Transverse colon (tissue), 4 donors: Measurements from ENCODE around the gene NEK8. TPM values are rescaled to one million over a fixed set of nuclear protein-coding genes. Genes with fewer than 3 reads are reported as not detected.

ENCODE experiments used
- DNase-seq: peaks from one replicate; pipeline ENCODE4 v3.0.0-alpha.2; 2019
- H3K27ac ChIP-seq, 4 donors: fragments of 200-600 bp; sonication (generic); 2 replicates each; pipeline ENCODE4 v1.5.1; 2016 to 2018; ENCODE audit warnings: inconsistent platforms in 4 of 4
- H3K27me3 ChIP-seq: fragments of 200-600 bp; sonication (generic); 2 replicates; pipeline ENCODE4 v1.5.1; 2017; ENCODE audit warnings: inconsistent platforms
- H3K36me3 ChIP-seq, 4 donors: fragments of 200-600 bp; sonication (generic); 2 replicates each; pipeline ENCODE4 v1.5.1; 2017 to 2019; ENCODE audit warnings: inconsistent platforms in 4 of 4
- H3K4me1 ChIP-seq, 4 donors: fragments of 200-600 bp; sonication (generic); 2 replicates each; pipeline ENCODE4 v1.5.1; 2017 to 2020; ENCODE audit warnings: inconsistent platforms in 4 of 4
- H3K4me3 ChIP-seq, 4 donors: fragments of 200-600 bp; sonication (generic); 1 replicate in 1 of 4; 2 replicates in 3 of 4; pipeline versions ENCODE4 v1.5.1 to v1.6.1; 2017 to 2019; ENCODE audit warnings: inconsistent platforms in 4 of 4
- H3K9me3 ChIP-seq, 2 donors: fragments of 200-600 bp; sonication (generic); 2 replicates each; pipeline ENCODE4 v1.5.1; 2017 to 2019; ENCODE audit warnings: inconsistent platforms in 2 of 2
- CTCF ChIP-seq, 5 experiments: fragments of 200-600 bp in 3 of 5; fragments of 450-650 bp in 2 of 5; sonication (generic) in 3 of 5; IDR thresholded peaks; 1 replicate in 2 of 5; 2 replicates in 3 of 5; pipeline ENCODE4 v1.5.1; 2016 to 2017; ENCODE audit warnings: antibody characterized with exemption in 5 of 5, inconsistent platforms in 3 of 5, mild to moderate bottlenecking in 2 of 5, moderate library complexity in 1 of 5
- EP300 ChIP-seq: sonication (generic); formaldehyde crosslinking; IDR thresholded peaks from one replicate; pipeline ENCODE4 v1.6.1; 2017; ENCODE audit warnings: antibody characterized with exemption, low read depth
- POLR2A ChIP-seq: fragments of 450-650 bp; IDR thresholded peaks from one replicate; pipeline ENCODE4 v1.6.1; 2016; ENCODE audit warnings: antibody characterized with exemption, mild to moderate bottlenecking, moderate library complexity
- POLR2AphosphoS5 ChIP-seq, 3 donors: sonication (generic); formaldehyde crosslinking; IDR thresholded peaks; one replicate each; pipeline ENCODE4 v1.6.1; 2016; ENCODE audit warnings: antibody characterized with exemption in 3 of 3
- WGBS, 2 donors: methylation state at CpG; one replicate each; pipeline ENCODE4 v1.1.5; 2018; ENCODE audit warnings: low coverage in 1 of 2; 5-methylcytosine and 5-hydroxymethylcytosine counted together
- in situ Hi-C, 4 donors: fragments of 200-750 bp; cut with MboI; loops; one replicate each; pipeline versions ENCODE4 v1.15.0 to v1.15.1; 2017; ENCODE audit warnings: low sequenced_read_pairs in 3 of 4, low pct_ligation_motif_present in 1 of 4, low pct_unique_long_range_greater_than_20kb in 1 of 4
- intact Hi-C: fragments of 100-400 bp; cut with DNase I; formaldehyde crosslinking; loops from one replicate; pipeline ENCODE4 v1.15.1; 2023; ENCODE audit warnings: low total_unique reads
- total RNA-seq, 4 donors: library from RNA; depleted of rRNA; stranded (reverse); fragments of >200 nt; gene quantifications; one replicate each; pipeline ENCODE4 v1.1.0, GENCODE V29; 2016

The NEK8 gene
- total RNA-seq, 4 donors from 2014 or later = 5.7 to 52.3 (median 8.3) TPM

DNA sequence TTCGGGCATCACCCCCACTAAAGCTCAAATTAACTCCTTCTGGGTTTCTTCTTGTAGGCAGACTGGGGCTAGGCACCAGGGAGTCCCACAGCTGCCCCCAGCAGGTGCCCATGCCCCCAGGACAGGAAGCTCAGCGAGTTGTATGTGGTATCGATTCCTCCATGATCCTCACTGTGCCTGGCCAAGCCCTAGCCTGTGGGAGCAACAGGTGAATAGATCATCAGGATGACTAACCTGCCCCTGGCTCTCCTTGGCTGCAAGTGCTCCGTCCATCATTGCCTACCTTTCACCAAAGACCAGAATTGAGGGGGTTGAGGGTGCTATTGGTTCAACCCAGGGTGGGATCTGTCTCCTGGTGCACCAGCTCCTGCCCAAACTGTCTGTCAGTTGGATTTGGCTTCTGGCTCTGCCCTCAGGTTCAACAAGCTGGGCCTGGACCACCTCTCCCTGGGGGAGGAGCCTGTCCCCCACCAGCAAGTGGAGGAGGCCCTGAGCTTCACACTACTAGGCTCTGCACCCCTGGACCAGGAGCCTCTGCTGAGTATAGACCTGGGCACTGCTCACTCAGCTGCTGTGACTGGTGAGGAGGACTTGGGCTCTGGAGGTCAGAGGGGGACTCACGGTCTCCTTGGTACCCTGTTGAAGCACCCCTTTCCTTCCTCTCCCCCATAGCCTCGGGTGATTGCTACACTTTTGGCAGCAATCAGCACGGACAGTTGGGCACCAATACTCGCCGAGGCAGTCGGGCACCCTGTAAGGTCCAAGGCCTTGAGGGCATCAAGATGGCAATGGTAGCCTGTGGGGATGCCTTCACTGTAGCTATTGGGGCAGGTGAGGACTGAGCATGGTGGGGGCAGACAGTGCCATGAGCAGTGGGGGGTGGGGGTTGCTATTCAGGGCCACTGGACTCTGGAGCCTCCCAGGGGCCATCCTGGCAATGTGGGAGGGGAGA, 12.1 kb downstream of the NEK8 start:
- WGBS, 2 donors = 87% methylated on average over 10 of the region's 10 CpGs; no CpG with 5 or more reads in 1 of the 2 donors
- in situ Hi-C loops = no loop called here
- Histone ChIP-seq H3K27ac (no peak overlapping the region), H3K9me3 (no peaks in the 10 kb centered on the region), H3K4me1 (peaks cover 0 to 39% (median 25%) of the 10 kb centered on the region in 4 donors), H3K36me3 (no peaks in the 10 kb centered on the region), H3K27me3 (no peaks in the 10 kb centered on the region), H3K4me3 (no peak overlapping the region)
- no peak for DNase-seq
- intact Hi-C loops = no loop called here
- TF ChIP-seq EP300 (no peak), POLR2AphosphoS5 (IDR thresholded peaks at IDR 0.05) (no peak), POLR2A (no peak), CTCF (IDR thresholded peaks at IDR 0.05) (no peak)

DNA sequence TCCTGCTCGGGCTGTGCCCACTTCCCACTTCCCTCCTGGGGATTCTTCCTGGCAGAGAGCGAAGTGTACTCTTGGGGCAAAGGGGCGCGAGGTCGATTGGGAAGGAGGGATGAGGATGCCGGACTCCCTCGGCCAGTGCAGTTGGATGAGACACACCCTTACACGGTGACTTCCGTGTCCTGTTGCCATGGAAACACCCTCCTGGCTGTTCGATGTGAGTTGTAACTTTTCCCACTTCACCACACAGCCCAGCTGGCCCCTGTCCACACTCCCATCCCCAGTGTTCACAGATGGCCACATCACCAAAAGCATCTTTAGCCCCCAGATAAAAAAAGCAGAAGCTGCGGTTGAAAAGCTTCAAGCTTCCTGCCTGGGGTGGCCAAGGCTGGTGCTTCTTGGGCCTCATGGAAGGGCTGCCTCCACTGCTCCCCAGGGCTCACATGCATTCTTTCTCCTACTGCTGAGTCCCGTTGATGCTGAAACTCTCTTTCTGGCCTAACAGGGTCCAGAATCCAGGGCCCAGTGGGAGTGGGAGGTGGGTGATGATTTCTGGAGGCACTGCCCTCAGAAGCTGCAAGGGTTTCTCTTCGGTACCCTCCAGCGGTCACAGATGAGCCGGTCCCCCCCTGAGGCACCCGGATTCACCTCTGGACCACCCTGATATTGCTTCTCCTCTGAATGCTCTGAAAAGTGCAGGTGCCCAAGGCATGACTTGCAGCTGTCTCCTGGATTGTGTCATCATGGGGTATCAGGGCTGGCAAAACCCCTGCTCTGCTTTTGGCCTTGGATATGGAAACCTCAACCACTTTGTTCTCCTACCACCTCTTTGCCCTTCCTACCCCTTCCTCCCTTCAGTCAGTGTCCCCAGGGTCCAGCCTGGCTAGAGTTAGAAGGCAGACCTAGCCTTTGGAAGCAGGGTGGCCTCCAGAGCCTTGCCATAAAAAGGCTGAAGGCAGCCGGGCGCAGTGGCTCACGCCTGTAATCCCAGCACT, 13.1 kb downstream of the NEK8 start:
- Histone ChIP-seq H3K27ac (peak overlapping the region in 3 of 4 donors; percentile 98 to 99 (median 98)), H3K4me1 (peaks cover 7 to 49% (median 35%) of the 10 kb centered on the region in 4 donors), H3K9me3 (no peaks in the 10 kb centered on the region), H3K36me3 (no peaks in the 10 kb centered on the region), H3K4me3 (no peak overlapping the region), H3K27me3 (no peaks in the 10 kb centered on the region)
- WGBS, 2 donors = 60% methylated on average over 19 of the region's 19 CpGs; no CpG with 5 or more reads in 1 of the 2 donors
- peak; percentile 42 for DNase-seq
- no peak for TF ChIP-seq POLR2A
- no peak for TF ChIP-seq EP300
- no peak for TF ChIP-seq CTCF (IDR thresholded peaks at IDR 0.05)
- no peak for TF ChIP-seq POLR2AphosphoS5 (IDR thresholded peaks at IDR 0.05)
- in situ Hi-C loops (no loop called here), intact Hi-C loops (no loop called here)

DNA sequence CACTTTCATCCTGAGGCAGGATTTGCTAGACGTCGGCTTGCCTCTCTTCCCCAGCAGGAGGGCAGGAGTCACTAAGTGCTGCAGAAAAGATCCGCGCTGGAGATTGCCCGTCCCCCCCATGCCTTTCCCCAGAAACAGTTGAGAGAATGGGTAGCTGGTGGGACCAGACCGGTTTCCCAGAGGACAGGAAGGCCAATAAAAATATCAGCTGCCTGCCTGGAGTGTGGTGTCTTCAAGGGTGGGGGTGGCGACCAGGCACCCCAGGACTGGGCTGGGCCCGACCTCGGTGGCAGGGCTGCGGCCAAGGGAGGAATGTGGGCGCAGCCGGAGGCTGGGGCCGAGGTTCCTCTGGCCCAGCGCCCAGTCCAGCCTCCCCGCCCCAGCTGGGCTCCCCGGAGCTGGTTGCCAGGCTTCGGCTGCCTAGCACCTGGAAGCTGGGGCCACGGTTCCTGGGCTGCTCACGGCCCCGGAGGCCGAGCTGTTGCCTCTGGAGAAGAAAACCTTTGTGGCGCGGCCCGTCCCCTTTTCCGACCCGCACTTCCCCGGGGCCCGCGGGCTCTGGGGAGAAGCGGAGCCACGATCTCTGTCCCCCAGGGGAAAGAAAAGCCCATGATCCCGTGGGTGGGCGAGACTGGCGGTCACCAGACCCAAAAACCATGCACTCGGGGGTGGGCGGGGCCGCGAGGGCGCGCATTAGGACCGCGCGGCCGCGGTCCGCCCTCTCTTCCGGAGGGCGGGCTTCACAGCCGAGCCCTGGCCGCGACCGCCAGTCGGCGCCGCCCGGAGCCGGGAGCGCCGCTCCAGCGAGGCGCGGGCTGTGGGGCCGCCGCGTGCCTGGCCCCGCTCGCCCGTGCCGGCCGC, 14.9 kb downstream of the NEK8 start, which contains the start of gene TRAF4:
TRAF4 (plus strand) TSS at position 769 of the 861 bp plus-strand sequence. CDS start 102 bp downstream, outside the sequence.
- intact Hi-C loops = no loop called here
- TF ChIP-seq CTCF (IDR thresholded peaks at IDR 0.05) = peak in 3 of 5 experiments; percentile 11 to 43 (median 12)
- TF ChIP-seq EP300 = no peak
- peak; percentile 75 for TF ChIP-seq POLR2A
- peak; percentile 17 to 86 (median 83) for TF ChIP-seq POLR2AphosphoS5 (IDR thresholded peaks at IDR 0.05)

More for the DNA sequence above, 14.9 kb downstream of the NEK8 start, which contains the start of gene TRAF4:
- Histone ChIP-seq H3K4me3 (peak within 1 kb of the TSS; percentile 80 to 89 (median 81)), H3K27me3 (no peaks in the 10 kb centered on the region), H3K27ac (peak within 1 kb of the TSS; percentile 98 to 99 (median 98)), H3K4me1 (peaks cover 13 to 66% (median 52%) of the 10 kb centered on the region in 4 donors), H3K36me3 (no peaks in the 10 kb centered on the region), H3K9me3 (no peaks in the 10 kb centered on the region)
- DNase-seq = peak; percentile 89
- in situ Hi-C loops = no loop called here
- WGBS, 2 donors = 0% methylated on average over 49 of the region's 70 CpGs; no CpG with 5 or more reads in 1 of the 2 donors
